ENCODE results near the gene SCN2B.

Gene SCN2B

DNA sequence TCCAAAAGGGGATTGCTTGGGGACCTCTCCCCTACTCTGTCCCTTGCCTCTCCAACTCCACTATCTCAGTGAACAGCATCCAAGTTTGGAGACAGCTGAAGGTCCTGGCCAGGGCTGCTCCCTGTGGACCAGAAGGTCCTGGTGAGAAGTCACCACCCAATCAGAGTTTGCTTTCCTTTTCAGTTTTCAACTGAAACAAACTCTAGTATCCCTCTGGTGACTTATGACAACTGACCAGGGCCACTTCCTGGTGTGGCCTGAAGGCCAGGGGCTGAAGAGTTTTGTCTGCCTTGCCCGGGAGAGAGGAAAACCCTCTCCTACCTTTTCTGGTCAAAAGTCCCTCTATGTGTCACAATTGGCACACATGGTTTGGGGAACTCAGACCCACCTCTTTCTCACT is 43.3 kb upstream of the SCN2B start:
- H3K27ac ChIP-seq: no peak overlapping the region
- TF ChIP-seq ZFX (IDR thresholded peaks at IDR 0.05; ENCODE audit: borderline replicate concordance): no peak
- TF ChIP-seq, protein P1, sequence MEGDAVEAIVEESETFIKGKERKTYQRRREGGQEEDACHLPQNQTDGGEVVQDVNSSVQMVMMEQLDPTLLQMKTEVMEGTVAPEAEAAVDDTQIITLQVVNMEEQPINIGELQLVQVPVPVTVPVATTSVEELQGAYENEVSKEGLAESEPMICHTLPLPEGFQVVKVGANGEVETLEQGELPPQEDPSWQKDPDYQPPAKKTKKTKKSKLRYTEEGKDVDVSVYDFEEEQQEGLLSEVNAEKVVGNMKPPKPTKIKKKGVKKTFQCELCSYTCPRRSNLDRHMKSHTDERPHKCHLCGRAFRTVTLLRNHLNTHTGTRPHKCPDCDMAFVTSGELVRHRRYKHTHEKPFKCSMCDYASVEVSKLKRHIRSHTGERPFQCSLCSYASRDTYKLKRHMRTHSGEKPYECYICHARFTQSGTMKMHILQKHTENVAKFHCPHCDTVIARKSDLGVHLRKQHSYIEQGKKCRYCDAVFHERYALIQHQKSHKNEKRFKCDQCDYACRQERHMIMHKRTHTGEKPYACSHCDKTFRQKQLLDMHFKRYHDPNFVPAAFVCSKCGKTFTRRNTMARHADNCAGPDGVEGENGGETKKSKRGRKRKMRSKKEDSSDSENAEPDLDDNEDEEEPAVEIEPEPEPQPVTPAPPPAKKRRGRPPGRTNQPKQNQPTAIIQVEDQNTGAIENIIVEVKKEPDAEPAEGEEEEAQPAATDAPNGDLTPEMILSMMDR (IDR thresholded peaks at IDR 0.05): no peak

DNA sequence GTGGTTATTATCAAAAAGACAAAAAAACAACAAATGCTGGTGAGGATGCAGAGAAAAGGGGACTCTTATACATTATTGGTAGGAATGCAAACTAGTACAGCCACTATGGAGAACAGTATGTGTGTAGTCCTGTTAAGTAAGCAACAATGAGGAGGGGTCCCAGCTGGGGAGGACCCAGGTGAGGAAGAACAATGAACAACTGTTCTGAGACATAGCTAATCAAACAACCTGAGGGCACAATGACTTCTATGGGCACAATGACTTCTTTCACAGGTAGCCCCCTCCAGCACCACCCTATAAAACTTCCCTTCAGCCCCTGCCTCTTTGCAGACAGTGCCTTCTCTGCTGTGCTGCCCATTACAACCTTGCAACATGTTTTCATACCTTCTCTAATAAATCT is 42.8 kb upstream of the SCN2B start:
- TF ChIP-seq, protein P1 (IDR thresholded peaks at IDR 0.05): no peak
- TF ChIP-seq ZFX (IDR thresholded peaks at IDR 0.05; ENCODE audit: borderline replicate concordance): no peak
- H3K27ac ChIP-seq: no peak overlapping the region

DNA sequence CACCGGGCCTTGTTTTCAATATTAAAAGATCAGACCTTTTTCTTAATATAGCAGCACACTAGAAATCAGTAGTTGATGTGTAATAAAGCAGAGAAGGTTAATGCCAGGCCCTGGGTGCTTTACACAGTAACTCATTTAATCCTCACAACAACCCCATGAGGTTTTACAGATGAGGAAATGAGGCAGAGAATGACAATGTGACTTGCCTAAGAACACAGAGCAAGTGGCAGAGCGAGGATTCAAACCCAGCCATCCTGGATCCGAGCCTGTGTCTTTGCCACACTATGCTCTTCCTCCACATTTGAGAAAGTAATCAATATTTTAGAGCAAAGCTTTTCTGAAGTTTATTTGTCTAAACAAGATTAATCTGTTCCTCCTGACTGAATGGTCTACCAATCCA is 41.1 kb upstream of the SCN2B start:
- H3K27ac ChIP-seq: no peak overlapping the region
- TF ChIP-seq, protein P1 (IDR thresholded peaks at IDR 0.05): no peak
- TF ChIP-seq ZFX (IDR thresholded peaks at IDR 0.05; ENCODE audit: borderline replicate concordance): no peak

DNA sequence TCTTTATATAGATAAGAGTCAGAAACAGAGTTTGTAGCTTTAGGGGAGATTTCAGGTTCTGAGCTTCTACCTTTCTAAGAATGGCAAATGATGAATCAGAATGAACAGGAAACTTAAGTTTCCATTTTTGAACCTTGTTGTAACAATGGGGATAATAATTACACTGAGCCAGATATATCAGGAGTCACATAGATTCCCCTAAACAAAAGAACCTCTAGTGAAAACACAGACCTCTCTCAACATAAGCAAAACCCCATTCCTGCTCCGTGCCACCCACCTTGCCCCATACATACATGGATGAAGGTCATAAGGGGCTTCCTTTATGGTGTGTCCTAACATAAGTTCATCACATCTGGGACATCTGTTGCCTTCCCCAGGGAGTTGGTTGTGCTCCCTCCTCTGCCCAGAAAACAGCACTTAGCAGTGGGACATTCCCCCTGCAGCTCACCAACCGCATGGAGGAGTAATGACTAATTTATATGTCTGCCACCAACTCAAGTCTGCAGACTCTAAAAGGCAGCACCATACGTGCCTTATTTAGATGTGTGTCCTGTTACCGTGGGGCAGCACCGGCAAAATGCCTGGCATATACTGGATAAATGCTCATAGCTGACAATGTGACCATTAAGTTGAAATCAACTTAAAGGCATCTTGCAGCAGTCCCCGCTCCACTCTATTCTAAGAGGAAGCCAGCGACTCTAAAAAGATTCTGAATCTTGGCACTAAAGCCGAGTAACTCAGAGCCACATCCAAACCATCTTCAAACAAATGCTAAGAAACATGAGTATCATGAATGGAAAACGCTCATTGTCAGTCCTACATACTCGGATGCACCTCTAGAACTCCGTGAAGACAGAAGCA is 40.4 kb upstream of the SCN2B start:
- H3K27ac ChIP-seq: no peak overlapping the region
- TF ChIP-seq ZFX (IDR thresholded peaks at IDR 0.05; ENCODE audit: borderline replicate concordance): no peak
- TF ChIP-seq, protein P1 (IDR thresholded peaks at IDR 0.05): no peak

DNA sequence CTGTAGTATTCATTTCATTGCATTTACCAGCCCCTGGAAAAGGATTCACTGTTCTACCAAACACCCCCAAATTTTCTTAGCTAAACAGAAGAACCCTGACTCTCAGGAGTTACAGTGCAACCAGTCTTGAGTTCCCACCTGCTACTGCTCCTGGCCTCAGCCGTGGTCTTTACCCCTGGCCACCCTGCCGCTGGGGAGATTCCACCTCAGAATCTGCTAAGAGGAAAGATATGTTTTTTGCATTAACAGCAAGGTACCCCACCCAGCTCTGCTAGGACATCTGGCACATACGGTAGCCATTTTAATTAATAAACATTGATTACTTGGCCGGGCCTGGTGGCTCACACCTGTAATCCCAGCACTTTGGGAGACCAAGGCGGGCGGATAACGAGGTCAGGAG is 39.3 kb upstream of the SCN2B start:
- H3K27ac ChIP-seq: no peak overlapping the region
- no peak for TF ChIP-seq ZFX (IDR thresholded peaks at IDR 0.05; ENCODE audit: borderline replicate concordance)
- TF ChIP-seq, protein P1 (IDR thresholded peaks at IDR 0.05): no peak

DNA sequence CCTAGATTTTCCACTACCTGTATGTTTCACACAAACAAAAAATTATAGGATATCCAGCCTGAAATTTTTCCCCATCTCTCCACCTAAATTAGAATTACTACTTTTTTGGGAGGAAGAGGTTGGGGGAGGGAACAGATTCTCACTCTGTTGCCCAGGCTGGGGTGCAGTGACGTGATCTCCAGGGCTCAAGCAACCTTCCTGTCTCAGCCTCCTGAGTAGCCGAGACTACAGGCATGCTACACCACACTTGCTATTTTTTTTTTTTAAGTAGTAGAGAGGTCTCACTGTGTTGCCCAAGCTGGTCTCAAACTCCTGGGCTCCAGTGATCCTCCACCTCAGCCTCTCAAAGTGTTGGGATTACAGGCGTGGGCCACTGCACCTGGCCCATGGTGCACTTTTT is 38.8 kb upstream of the SCN2B start:
- TF ChIP-seq, protein P1 (IDR thresholded peaks at IDR 0.05): no peak
- no peak for TF ChIP-seq ZFX (IDR thresholded peaks at IDR 0.05; ENCODE audit: borderline replicate concordance)
- no peak overlapping the region for H3K27ac ChIP-seq

DNA sequence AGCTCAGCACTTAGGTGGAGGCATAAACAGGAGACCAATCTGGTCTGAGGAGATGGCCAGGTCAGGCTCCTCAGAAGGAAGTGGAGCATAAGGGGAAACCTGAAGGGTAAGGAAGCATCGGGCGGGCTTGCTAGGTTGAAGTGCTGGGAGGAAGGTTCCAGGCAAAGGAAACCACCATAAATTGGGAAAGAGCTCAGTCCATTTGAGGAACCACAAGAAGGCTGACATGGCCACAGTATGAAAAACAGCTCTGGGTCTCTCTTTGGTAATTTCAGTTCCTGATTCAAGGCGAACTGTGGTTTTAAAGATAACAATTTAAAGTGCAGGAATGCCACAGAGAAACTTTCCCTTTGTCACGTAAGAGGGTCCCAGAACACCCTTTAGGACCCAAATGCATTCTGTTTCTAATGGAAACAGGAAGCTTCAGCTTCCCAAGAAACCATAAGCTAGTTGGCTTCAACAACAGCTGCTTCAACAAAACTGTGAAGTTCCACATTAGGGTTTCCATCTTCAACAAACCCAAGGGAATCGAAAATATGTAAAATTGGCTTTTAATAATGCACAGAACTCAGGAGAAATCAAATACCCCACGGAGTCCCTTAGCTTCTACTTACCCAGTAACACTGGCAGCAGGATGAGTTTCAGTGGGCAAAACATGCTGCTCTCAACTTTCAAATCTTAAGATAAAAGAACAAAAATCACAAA is 37.9 kb upstream of the SCN2B start:
- no peak for TF ChIP-seq ZFX (IDR thresholded peaks at IDR 0.05; ENCODE audit: borderline replicate concordance)
- TF ChIP-seq, protein P1 (IDR thresholded peaks at IDR 0.05): no peak
- H3K27ac ChIP-seq: no peak overlapping the region

Data from 22Rv1 (cell line).